ENCODE measurements around the gene ADCY1. TPM values are rescaled to one million over a fixed set of nuclear protein-coding genes. Genes with fewer than 3 reads are reported as not detected.

ADCY1 gene
- polyA plus RNA-seq, 4 donors, result under 0.01 to 1.0 (median 0.88) TPM; not detected in 1

DNA sequence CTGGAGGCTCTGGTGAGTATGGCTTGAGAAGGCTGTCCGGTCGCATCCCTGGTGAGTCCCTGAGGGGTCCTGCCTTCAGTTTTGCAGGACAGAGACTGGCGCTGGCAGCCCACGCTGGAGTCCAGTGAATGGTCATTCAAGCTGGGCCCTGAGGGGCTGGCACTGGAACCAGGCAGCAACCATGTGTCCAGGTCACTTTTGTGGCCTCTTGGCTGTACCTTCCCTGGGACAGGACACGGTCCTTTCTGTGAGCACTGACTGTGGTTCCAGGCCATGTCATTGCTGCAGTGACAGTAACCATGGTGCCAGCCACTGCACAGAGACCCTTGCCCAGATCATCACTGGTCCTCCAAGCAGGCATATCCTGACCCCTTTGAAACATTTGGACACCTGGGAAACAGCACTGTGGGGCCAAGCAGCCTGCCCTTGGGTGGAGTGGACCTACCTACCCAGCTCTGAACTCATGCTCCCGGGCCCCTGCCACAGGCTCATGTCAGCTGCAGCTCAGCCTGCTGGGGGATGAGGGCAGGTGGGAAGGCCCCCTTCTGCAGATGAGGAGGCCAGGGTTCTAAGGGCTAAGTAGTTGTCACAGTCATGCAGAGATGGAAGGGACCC is 72.1 kb downstream of the ADCY1 start:
- Histone ChIP-seq H3K36me3 (ENCODE audit: control insufficient read depth in 3 of 3, insufficient read depth in 2 of 3, low read depth in 1 of 3, low read length in 3 of 3) (no peaks in the 10 kb centered on the region), H3K4me1 (ENCODE audit: control insufficient read depth in 3 of 3, insufficient read depth in 2 of 3, low read depth in 1 of 3, low read length in 2 of 3) (no peaks in the 10 kb centered on the region), H3K4me3 (ENCODE audit: low read depth in 1 of 3, low read length in 3 of 3) (no peak overlapping the region), H3K27me3 (ENCODE audit: control insufficient read depth in 3 of 3, insufficient read depth in 3 of 3, low read length in 3 of 3) (no peaks in the 10 kb centered on the region), H3K27ac (ENCODE audit: low read depth in 1 of 3, low read length in 2 of 3) (no peak overlapping the region), H3K9me3 (ENCODE audit: control insufficient read depth in 2 of 2, insufficient read depth in 1 of 2, low read depth in 1 of 2, low read length in 1 of 2) (no peaks in the 10 kb centered on the region)
- no peak for DNase-seq
- no peak for FAIRE-seq
- WGBS, 3 donors, result 91 to 97% (median 95%) methylated on average over 6 of the region's 6 CpGs

DNA sequence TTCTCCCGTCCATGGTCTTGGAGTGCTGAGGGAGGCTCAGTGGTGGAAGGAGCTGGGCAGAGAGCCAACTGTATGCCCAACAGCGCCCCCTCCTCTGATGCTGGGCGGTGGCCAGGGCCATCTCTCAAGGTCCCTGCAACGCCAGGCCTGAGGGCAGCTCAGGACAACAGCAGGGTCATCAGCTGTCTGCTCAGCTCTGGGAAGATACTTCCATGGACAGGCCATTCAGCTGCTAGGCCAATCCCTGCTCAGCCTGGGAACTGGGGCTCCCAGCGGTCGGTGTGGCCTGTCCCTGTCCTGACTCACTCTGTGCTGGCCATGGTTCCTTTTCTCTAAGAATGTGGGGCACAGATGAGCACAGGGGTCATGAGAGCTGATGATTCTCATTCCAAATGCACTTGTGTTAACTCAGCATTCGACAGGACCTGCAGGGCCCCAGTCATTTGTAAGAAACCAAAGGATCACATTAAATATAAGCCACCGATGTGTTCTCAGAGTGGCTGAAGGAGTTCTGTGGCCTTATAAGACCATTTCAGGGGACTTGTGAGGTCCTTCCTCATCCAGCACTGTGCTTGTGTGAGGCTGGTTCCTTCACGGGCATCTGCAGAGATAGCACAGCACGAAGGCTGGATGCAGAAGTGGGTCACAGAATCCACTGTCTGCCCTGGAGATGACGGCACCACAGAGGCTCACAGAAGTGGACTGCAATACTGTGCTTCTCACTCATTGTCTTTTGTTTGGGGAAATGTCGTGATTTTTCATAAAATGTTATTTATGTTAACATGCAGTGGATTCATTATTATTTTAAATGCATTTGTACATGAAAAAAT is 73.0 kb downstream of the ADCY1 start:
- no peak for FAIRE-seq
- no peak overlapping the region for H3K27ac ChIP-seq (ENCODE audit: low read depth in 1 of 3, low read length in 2 of 3)
- 67 to 74% (median 73%) methylated on average over 12 of the region's 12 CpGs for WGBS, 3 donors
- H3K9me3 ChIP-seq (ENCODE audit: control insufficient read depth in 2 of 2, insufficient read depth in 1 of 2, low read depth in 1 of 2, low read length in 1 of 2), result no peaks in the 10 kb centered on the region
- DNase-seq, result no peak
- H3K36me3 ChIP-seq (ENCODE audit: control insufficient read depth in 3 of 3, insufficient read depth in 2 of 3, low read depth in 1 of 3, low read length in 3 of 3), result no peaks in the 10 kb centered on the region
- H3K27me3 ChIP-seq (ENCODE audit: control insufficient read depth in 3 of 3, insufficient read depth in 3 of 3, low read length in 3 of 3), result no peaks in the 10 kb centered on the region
- no peaks in the 10 kb centered on the region for H3K4me1 ChIP-seq (ENCODE audit: control insufficient read depth in 3 of 3, insufficient read depth in 2 of 3, low read depth in 1 of 3, low read length in 2 of 3)
- H3K4me3 ChIP-seq (ENCODE audit: low read depth in 1 of 3, low read length in 3 of 3), result no peak overlapping the region

DNA sequence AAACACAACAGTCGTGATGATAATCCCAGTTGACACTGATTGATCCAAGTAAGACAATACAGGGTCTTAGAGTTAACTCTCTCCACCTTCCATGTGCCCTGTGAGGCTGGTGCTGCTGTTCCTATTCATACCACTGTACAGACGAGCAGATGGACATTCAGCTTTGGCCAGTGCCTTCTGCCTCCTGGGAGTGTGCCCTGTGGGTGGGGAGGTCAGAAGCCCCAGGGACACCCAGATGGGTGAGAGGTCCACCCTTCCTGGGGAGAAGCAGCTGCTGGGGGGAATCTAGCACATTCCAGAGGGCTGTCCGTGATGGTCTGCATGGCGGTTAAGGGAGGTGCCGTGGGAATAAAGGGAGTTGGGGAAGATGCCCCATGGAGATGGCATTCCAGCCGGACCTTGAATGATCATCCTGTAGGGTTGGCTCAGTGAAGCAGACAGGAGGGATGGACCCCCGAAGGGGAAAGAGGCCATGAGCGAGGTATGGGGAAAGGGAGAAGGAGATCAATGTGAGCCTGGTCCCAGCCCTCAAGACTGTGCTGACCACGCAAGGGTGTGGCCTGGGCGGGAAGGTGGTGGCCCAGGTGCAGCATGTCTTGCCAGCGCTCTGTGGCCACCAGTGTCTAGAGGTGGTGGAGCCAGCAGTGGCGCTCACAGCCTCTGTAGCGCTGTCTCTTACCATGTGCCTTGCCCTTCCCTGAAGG is 74.0 kb downstream of the ADCY1 start:
- Histone ChIP-seq H3K27ac (ENCODE audit: low read depth in 1 of 3, low read length in 2 of 3) (no peak overlapping the region), H3K36me3 (ENCODE audit: control insufficient read depth in 3 of 3, insufficient read depth in 2 of 3, low read depth in 1 of 3, low read length in 3 of 3) (no peaks in the 10 kb centered on the region), H3K9me3 (ENCODE audit: control insufficient read depth in 2 of 2, insufficient read depth in 1 of 2, low read depth in 1 of 2, low read length in 1 of 2) (no peaks in the 10 kb centered on the region), H3K4me3 (ENCODE audit: low read depth in 1 of 3, low read length in 3 of 3) (no peak overlapping the region), H3K27me3 (ENCODE audit: control insufficient read depth in 3 of 3, insufficient read depth in 3 of 3, low read length in 3 of 3) (no peaks in the 10 kb centered on the region), H3K4me1 (ENCODE audit: control insufficient read depth in 3 of 3, insufficient read depth in 2 of 3, low read depth in 1 of 3, low read length in 2 of 3) (no peaks in the 10 kb centered on the region)
- no peak for FAIRE-seq
- DNase-seq, result no peak
- 81 to 88% (median 87%) methylated on average over 13 of the region's 13 CpGs for WGBS, 3 donors

DNA sequence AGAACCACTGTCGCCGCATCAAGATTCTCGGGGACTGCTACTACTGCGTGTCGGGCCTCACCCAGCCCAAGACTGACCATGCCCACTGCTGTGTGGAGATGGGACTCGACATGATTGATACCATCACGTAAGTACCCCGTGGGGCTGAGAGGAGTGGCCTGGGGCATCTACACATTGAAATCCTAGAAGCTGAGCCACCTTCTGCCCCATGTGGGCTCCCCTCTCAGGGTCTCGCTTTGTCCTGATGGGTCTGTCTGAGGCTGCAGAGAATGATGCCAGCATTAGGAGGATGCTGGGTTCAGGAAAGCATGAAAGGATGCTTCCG is 74.5 kb downstream of the ADCY1 start:
- WGBS, 3 donors, result 89 to 95% (median 94%) methylated on average over 10 of the region's 10 CpGs
- DNase-seq (no peak), FAIRE-seq (no peak)

DNA sequence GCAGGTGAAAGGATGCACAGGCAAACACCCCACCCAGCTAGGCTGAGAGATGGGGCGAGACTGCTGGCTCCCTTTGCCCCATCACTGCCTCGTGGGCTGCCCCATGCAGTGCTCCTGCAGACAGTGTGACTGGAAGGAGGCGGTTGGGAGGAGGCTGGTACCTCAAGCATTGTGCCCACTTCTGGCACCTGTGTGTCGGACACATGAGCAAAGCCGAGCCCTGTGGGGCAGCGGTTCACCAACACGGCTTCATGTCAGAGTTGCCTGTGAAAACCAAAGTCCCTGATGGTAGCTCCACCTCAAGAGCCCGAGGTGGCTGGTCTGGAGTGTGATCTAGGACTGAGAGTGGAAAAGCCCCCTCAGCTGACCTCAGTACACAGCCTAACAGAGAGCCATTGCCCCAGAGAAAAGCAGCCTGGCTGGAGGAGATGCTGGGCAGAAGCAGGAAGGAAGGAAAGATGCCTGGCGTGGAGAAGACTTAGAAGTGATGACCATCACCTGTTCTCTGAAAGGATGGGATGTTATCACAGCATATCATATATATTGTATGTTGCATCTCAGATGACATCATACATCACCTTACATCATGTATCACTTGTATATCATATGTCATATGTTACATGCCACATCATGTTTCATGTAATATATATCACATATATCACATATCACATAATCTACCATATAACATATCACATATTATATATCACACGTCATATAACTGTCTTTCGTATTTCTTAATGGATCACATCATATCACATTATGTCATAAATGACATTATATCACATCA is 75.6 kb downstream of the ADCY1 start:
- no peak for FAIRE-seq

More for the DNA sequence above, 74.5 kb downstream of the ADCY1 start:
- Histone ChIP-seq H3K27ac (ENCODE audit: low read depth in 1 of 3, low read length in 2 of 3) (no peak overlapping the region), H3K4me1 (ENCODE audit: control insufficient read depth in 3 of 3, insufficient read depth in 2 of 3, low read depth in 1 of 3, low read length in 2 of 3) (no peaks in the 10 kb centered on the region), H3K4me3 (ENCODE audit: low read depth in 1 of 3, low read length in 3 of 3) (no peak overlapping the region), H3K36me3 (ENCODE audit: control insufficient read depth in 3 of 3, insufficient read depth in 2 of 3, low read depth in 1 of 3, low read length in 3 of 3) (no peaks in the 10 kb centered on the region), H3K27me3 (ENCODE audit: control insufficient read depth in 3 of 3, insufficient read depth in 3 of 3, low read length in 3 of 3) (no peaks in the 10 kb centered on the region), H3K9me3 (ENCODE audit: control insufficient read depth in 2 of 2, insufficient read depth in 1 of 2, low read depth in 1 of 2, low read length in 1 of 2) (no peaks in the 10 kb centered on the region)

DNA sequence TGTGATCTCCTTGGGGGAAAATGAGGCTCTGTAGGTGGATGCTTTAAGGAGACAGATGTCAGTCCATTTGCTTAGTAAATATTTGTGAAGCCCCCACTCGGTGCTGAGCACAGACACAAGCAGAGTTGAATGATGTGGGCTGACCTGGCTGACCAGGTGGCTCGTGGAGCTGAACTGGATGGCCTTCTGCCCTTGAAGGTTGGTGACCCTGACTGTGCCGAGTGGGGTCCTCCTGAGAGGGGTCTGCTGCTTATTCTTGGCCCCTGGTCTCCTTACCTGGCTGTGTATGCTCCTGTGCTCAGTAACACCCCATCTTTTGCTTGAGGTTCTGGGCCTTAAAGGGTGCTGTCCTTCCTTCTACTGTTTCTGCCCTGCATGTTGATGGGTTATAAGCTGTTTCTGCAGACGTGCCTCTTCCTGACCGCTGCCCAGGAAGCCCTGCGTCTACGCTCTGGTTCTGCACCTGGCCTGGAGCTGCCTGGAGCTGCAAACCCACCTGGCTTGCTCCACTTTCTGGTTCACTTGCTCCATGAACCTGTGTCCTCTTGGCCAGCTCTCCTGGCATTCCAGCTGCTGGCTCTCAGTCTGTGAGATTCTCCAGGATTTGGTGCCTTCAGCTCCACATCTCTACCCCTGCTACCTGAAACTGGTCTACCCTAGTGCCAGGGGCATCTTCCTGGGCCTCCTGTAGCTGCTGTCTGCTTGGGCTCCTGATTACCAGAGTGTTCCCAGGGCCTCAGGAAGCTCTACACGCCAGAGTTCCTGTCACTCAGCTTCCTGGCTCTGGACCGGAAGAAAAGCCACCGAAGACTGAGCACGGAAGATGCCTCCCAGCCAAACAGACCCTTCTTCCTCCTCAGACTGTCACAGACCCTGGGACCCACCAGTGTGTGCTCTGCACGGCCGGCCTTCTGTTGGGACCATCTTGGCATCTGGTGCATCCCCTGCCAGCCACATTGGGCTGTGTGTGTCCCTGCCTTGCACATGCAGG is 76.5 kb downstream of the ADCY1 start:
- Histone ChIP-seq H3K36me3 (ENCODE audit: control insufficient read depth in 3 of 3, insufficient read depth in 2 of 3, low read depth in 1 of 3, low read length in 3 of 3) (no peaks in the 10 kb centered on the region), H3K27me3 (ENCODE audit: control insufficient read depth in 3 of 3, insufficient read depth in 3 of 3, low read length in 3 of 3) (no peaks in the 10 kb centered on the region), H3K4me3 (ENCODE audit: low read depth in 1 of 3, low read length in 3 of 3) (no peak overlapping the region), H3K4me1 (ENCODE audit: control insufficient read depth in 3 of 3, insufficient read depth in 2 of 3, low read depth in 1 of 3, low read length in 2 of 3) (no peaks in the 10 kb centered on the region), H3K9me3 (ENCODE audit: control insufficient read depth in 2 of 2, insufficient read depth in 1 of 2, low read depth in 1 of 2, low read length in 1 of 2) (no peaks in the 10 kb centered on the region), H3K27ac (ENCODE audit: low read depth in 1 of 3, low read length in 2 of 3) (no peak overlapping the region)
- DNase-seq (no peak), FAIRE-seq (no peak)
- WGBS, 3 donors, result 69 to 79% (median 70%) methylated on average over 13 of the region's 13 CpGs

More for the DNA sequence above, 75.6 kb downstream of the ADCY1 start:
- H3K27ac ChIP-seq (ENCODE audit: low read depth in 1 of 3, low read length in 2 of 3), result no peak overlapping the region
- H3K4me1 ChIP-seq (ENCODE audit: control insufficient read depth in 3 of 3, insufficient read depth in 2 of 3, low read depth in 1 of 3, low read length in 2 of 3), result no peaks in the 10 kb centered on the region
- H3K9me3 ChIP-seq (ENCODE audit: control insufficient read depth in 2 of 2, insufficient read depth in 1 of 2, low read depth in 1 of 2, low read length in 1 of 2), result no peaks in the 10 kb centered on the region
- no peaks in the 10 kb centered on the region for H3K27me3 ChIP-seq (ENCODE audit: control insufficient read depth in 3 of 3, insufficient read depth in 3 of 3, low read length in 3 of 3)
- no peaks in the 10 kb centered on the region for H3K36me3 ChIP-seq (ENCODE audit: control insufficient read depth in 3 of 3, insufficient read depth in 2 of 3, low read depth in 1 of 3, low read length in 3 of 3)
- no peak for DNase-seq
- no peak overlapping the region for H3K4me3 ChIP-seq (ENCODE audit: low read depth in 1 of 3, low read length in 3 of 3)
- 83 to 90% (median 87%) methylated on average over 11 of the region's 11 CpGs for WGBS, 3 donors

DNA sequence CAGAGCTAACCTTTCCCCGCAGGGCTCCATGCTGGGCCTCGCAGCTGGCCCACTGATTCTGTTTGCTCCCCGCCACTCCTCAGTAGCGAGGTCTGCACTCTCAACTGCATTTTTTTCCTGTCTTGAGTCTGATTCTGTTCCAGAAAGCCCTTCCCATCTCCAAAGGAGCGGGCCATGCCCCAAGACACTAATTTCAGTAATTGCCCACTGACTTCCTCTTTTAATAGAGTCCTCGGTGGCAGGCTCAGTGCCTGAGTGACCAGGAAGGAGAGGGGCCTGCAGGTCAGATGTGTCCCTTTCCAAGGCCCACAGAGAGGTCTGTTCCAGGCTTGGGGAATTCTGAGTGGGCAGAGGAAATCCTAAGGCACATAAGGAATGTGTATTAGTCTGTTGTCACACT is 77.4 kb downstream of the ADCY1 start:
- H3K4me1 ChIP-seq (ENCODE audit: control insufficient read depth in 3 of 3, insufficient read depth in 2 of 3, low read depth in 1 of 3, low read length in 2 of 3), result no peaks in the 10 kb centered on the region
- no peaks in the 10 kb centered on the region for H3K27me3 ChIP-seq (ENCODE audit: control insufficient read depth in 3 of 3, insufficient read depth in 3 of 3, low read length in 3 of 3)
- 79 to 83% (median 79%) methylated on average over 6 of the region's 6 CpGs for WGBS, 3 donors
- no peak overlapping the region for H3K4me3 ChIP-seq (ENCODE audit: low read depth in 1 of 3, low read length in 3 of 3)
- H3K27ac ChIP-seq (ENCODE audit: low read depth in 1 of 3, low read length in 2 of 3), result no peak overlapping the region
- DNase-seq, result no peak
- no peaks in the 10 kb centered on the region for H3K9me3 ChIP-seq (ENCODE audit: control insufficient read depth in 2 of 2, insufficient read depth in 1 of 2, low read depth in 1 of 2, low read length in 1 of 2)
- H3K36me3 ChIP-seq (ENCODE audit: control insufficient read depth in 3 of 3, insufficient read depth in 2 of 3, low read depth in 1 of 3, low read length in 3 of 3), result no peaks in the 10 kb centered on the region
- FAIRE-seq, result no peak
